Measurements from ENCODE around the gene MFAP2. TPM values are rescaled to one million over a fixed set of nuclear protein-coding genes. Genes with fewer than 3 reads are reported as not detected.
A peak's percentile ranks its signal among the peaks of the same experiment; 100 is the strongest.

The MFAP2 gene
- 176 and 202 TPM in 2 replicates for total RNA-seq (2014; rRNA removed; shearing (Covaris generic))

GRCh38 chr1:16980473-16981268 lies at the start of gene MFAP2:
TSS of gene MFAP2 (minus strand) at chr1:16980620. CDS start at chr1:16978273, 2,347 bp downstream.
- H3K36me3 ChIP-seq (replicated peaks; ENCODE audit: control insufficient read depth, insufficient read depth, low read length) = no peaks in the 10 kb centered on the region; the same call in none of the 2 replicates
- H3K27me3 ChIP-seq (ENCODE audit: control insufficient read depth, insufficient read depth, low read length) = no peaks in the 10 kb centered on the region
- peak; percentile 98 for DNase-seq

GRCh38 chr1:17030206-17030605 lies 49.8 kb upstream of the MFAP2 start:
- Histone ChIP-seq H3K4me3 (ENCODE audit: insufficient read depth, low read depth, low read length) (no peak overlapping the region), H3K27me3 (ENCODE audit: control insufficient read depth, insufficient read depth, low read length) (no peaks in the 10 kb centered on the region), H3K36me3 (replicated peaks; ENCODE audit: control insufficient read depth, insufficient read depth, low read length) (peaks cover 26% of the 10 kb centered on the region)
- no peak for DNase-seq

More at GRCh38 chr1:16980473-16981268, at the start of gene MFAP2:
- H3K4me3 ChIP-seq (ENCODE audit: insufficient read depth, low read depth, low read length) = peak within 1 kb of the TSS; percentile 75

DNA sequence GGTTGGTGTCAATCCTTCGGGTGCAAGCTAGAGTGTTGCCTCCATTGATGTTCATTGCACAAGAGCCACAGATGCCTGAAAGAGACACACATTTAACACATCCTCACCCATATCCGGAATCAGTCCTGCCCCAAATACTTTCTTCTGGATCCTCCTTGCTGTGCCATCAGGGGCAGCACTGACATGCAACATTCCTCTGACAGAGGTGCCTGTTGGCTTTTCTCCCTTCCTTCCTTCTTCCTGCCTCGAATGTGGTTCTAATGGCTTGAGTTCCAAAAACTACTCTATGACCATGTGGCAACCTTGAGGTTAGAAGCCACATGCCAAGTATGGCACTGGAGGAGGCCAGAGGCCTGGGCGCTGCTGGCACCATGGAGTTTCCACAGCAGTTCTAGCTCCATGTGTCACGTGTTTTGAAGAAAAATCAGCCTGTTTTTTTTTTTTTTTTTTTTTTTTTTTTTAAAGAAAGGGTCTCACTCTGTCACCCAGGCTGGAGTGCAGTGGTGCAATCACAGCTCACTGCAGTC lies 48.3 kb upstream of the MFAP2 start:
- Histone ChIP-seq H3K36me3 (replicated peaks; ENCODE audit: control insufficient read depth, insufficient read depth, low read length) (peaks cover 33% of the 10 kb centered on the region), H3K4me3 (ENCODE audit: insufficient read depth, low read depth, low read length) (no peak overlapping the region), H3K27me3 (ENCODE audit: control insufficient read depth, insufficient read depth, low read length) (no peaks in the 10 kb centered on the region)
- no peak for DNase-seq

- Histone ChIP-seq H3K4me3 (ENCODE audit: insufficient read depth, low read depth, low read length) (no peak overlapping the region), H3K27me3 (ENCODE audit: control insufficient read depth, insufficient read depth, low read length) (no peaks in the 10 kb centered on the region), H3K36me3 (replicated peaks; ENCODE audit: control insufficient read depth, insufficient read depth, low read length) (peaks cover 39% of the 10 kb centered on the region)
- no peak for DNase-seq
Observed at GRCh38 chr1:17027900-17028299, 47.5 kb upstream of the MFAP2 start.

- DNase-seq = no peak
- peaks cover 38% of the 10 kb centered on the region for H3K36me3 ChIP-seq (replicated peaks; ENCODE audit: control insufficient read depth, insufficient read depth, low read length)
- no peak overlapping the region for H3K4me3 ChIP-seq (ENCODE audit: insufficient read depth, low read depth, low read length)
- no peaks in the 10 kb centered on the region for H3K27me3 ChIP-seq (ENCODE audit: control insufficient read depth, insufficient read depth, low read length)
Observed at GRCh38 chr1:17027403-17027802, 47.0 kb upstream of the MFAP2 start.

DNA sequence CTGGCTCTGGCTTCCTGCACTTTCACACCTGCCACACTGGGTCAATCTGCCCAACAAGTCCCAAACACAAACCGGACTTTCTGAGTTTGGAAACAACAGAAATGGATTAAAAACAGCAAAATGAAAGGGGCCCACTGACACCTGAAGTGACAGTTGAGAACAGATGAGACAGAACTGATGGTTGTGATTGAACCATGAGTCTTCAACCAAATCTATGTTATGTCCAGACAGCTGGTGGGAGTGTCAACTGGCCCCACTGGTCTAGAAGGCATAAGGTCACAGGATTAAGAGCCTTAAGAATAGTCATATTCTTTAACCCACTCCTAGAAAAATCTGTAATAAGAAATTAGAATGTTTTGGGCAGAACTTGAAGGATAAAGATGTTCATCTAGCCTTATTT lies 44.3 kb upstream of the MFAP2 start:
- Histone ChIP-seq H3K4me3 (ENCODE audit: insufficient read depth, low read depth, low read length) (no peak overlapping the region), H3K36me3 (replicated peaks; ENCODE audit: control insufficient read depth, insufficient read depth, low read length) (peaks cover 56% of the 10 kb centered on the region), H3K27me3 (ENCODE audit: control insufficient read depth, insufficient read depth, low read length) (no peaks in the 10 kb centered on the region)
- no peak for DNase-seq

DNA sequence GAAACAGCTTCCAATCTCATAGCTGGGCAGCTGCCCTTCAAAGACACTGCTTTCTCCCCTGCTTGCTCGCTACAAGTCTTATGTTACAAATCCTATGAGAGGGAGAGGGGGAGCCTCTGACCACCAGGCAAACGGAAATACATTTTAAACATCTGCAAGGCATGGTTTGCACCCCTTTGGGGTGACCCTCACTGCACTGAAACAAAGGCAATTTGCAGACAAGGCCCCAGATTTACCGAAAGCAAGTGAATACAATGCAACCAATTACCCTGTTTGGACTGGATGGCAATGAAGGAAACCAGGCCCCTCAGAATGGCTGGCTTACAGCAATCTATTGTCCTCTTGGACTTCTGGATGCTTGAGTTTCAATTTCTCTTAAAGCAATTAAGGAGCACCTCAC lies 43.2 kb upstream of the MFAP2 start:
- no peak for DNase-seq
- Histone ChIP-seq H3K27me3 (ENCODE audit: control insufficient read depth, insufficient read depth, low read length) (no peaks in the 10 kb centered on the region), H3K4me3 (ENCODE audit: insufficient read depth, low read depth, low read length) (no peak overlapping the region), H3K36me3 (replicated peaks; ENCODE audit: control insufficient read depth, insufficient read depth, low read length) (peaks cover 55% of the 10 kb centered on the region)

GRCh38 chr1:17023102-17023501 lies 42.7 kb upstream of the MFAP2 start:
- Histone ChIP-seq H3K27me3 (ENCODE audit: control insufficient read depth, insufficient read depth, low read length) (no peaks in the 10 kb centered on the region), H3K36me3 (replicated peaks; ENCODE audit: control insufficient read depth, insufficient read depth, low read length) (peaks cover 55% of the 10 kb centered on the region), H3K4me3 (ENCODE audit: insufficient read depth, low read depth, low read length) (no peak overlapping the region)
- no peak for DNase-seq

- no peak for DNase-seq
- peaks cover 47% of the 10 kb centered on the region for H3K36me3 ChIP-seq (replicated peaks; ENCODE audit: control insufficient read depth, insufficient read depth, low read length)
- H3K4me3 ChIP-seq (ENCODE audit: insufficient read depth, low read depth, low read length) = no peak overlapping the region
- H3K27me3 ChIP-seq (ENCODE audit: control insufficient read depth, insufficient read depth, low read length) = no peaks in the 10 kb centered on the region
Observed at GRCh38 chr1:17021896-17022295, 41.5 kb upstream of the MFAP2 start.

DNA sequence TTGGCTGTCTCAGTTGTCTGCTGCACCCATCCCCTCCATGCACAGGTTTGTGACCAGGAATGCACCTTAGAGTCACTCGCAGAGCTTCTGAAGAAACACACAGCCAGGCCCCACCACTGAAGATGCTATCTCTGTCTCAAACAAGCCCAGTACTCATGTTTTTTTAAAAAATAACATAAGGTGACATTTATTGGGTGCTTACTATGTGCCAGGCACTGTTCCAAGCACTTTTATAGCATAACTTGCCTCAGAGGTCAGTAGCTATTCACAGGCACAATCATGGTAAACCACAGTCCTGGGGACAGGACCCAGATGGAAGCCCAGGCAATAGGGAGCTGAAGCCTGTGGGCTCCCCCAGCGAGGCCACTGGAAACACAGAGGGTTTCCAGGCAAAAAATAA lies 40.1 kb upstream of the MFAP2 start:
- DNase-seq = no peak
- Histone ChIP-seq H3K4me3 (ENCODE audit: insufficient read depth, low read depth, low read length) (no peak overlapping the region), H3K27me3 (ENCODE audit: control insufficient read depth, insufficient read depth, low read length) (no peaks in the 10 kb centered on the region), H3K36me3 (replicated peaks; ENCODE audit: control insufficient read depth, insufficient read depth, low read length) (peaks cover 39% of the 10 kb centered on the region)

DNA sequence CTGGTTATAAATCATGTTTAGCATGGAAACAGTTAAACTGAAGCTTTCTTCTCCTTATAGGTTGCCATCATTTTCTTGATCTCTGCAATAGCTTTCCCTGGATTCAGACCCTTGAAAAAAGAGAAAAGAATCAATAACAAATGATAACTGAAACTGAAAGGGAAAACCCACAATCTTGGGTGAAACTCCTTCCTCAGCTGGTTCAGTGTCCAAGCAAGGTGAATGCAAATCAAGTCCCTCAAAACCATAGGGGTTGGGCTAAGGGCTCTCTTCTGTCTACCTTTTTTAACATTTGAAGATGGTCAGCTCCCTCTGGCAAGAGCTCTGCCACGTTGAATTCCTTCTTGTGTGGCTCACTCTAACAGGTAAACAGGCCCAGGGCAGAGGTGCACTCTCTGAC lies 38.4 kb upstream of the MFAP2 start:
- no peak for DNase-seq
- no peak overlapping the region for H3K4me3 ChIP-seq (ENCODE audit: insufficient read depth, low read depth, low read length)
- H3K36me3 ChIP-seq (replicated peaks; ENCODE audit: control insufficient read depth, insufficient read depth, low read length) = peaks cover 34% of the 10 kb centered on the region
- H3K27me3 ChIP-seq (ENCODE audit: control insufficient read depth, insufficient read depth, low read length) = no peaks in the 10 kb centered on the region

- H3K27me3 ChIP-seq (ENCODE audit: control insufficient read depth, insufficient read depth, low read length) = no peaks in the 10 kb centered on the region
- H3K4me3 ChIP-seq (ENCODE audit: insufficient read depth, low read depth, low read length) = no peak overlapping the region
- DNase-seq = no peak
- H3K36me3 ChIP-seq (replicated peaks; ENCODE audit: control insufficient read depth, insufficient read depth, low read length) = peaks cover 23% of the 10 kb centered on the region
Observed at GRCh38 chr1:17017435-17017834, 37.0 kb upstream of the MFAP2 start.

- H3K4me3 ChIP-seq (ENCODE audit: insufficient read depth, low read depth, low read length) = no peak overlapping the region
- no peaks in the 10 kb centered on the region for H3K27me3 ChIP-seq (ENCODE audit: control insufficient read depth, insufficient read depth, low read length)
- H3K36me3 ChIP-seq (replicated peaks; ENCODE audit: control insufficient read depth, insufficient read depth, low read length) = peaks cover 15% of the 10 kb centered on the region
- peak; percentile 20 for DNase-seq
Observed at GRCh38 chr1:17016317-17016661, 35.9 kb upstream of the MFAP2 start.

DNA sequence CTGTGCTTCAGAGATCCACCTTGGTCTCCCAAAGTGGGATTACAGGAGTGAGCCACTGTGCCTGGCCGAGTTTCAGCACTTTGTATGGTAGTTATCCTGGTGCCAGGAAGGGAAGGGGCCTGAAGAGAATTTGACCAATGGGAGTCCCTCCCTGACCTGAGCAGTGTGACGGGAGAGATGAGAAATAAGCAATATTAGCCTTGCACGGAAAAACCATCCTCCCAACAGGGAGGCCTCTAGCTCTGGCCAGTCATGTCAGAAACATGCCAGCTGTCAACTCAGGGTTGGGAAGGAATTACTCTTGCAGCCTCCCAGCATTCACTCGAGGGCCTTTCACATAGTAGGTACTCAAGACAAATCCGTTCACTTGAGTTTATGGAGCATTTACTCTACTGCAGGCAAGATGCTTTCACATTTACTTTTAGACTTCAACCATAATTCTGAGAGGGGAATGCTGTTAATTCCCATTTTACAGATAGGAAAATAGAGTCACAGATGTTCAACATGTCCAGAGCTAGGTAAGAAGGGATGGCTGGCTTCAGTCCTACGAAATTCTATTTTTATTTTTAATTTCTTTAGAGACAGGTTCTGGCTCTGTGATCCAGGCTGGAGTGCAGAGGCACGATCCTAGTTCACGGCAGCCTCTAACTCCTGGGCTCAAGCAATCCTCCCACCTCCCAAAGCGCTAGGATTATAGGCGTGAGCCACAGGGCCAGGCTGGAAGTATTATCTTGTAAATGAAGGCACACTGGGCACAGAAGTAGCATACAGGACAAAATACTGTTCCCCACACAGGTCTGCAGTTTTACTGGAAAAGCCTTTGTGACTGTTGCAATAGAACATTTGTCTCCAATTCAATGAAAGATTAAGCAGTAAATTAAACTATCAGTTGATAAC lies 34.5 kb upstream of the MFAP2 start:
- DNase-seq = peak; percentile 44
- H3K36me3 ChIP-seq (replicated peaks; ENCODE audit: control insufficient read depth, insufficient read depth, low read length) = peaks cover 4% of the 10 kb centered on the region
- H3K27me3 ChIP-seq (ENCODE audit: control insufficient read depth, insufficient read depth, low read length) = no peaks in the 10 kb centered on the region; the same call in 1 of the 2 replicates
- H3K4me3 ChIP-seq (ENCODE audit: insufficient read depth, low read depth, low read length) = no peak overlapping the region

Data from H7 (cell line).